ENCODE results near the gene HOXC4. TPM values are rescaled to one million over a fixed set of nuclear protein-coding genes. Genes with fewer than 3 reads are reported as not detected.

HOXC4 gene
- total RNA-seq, 2 experiments from 2014 or later, result 0.15 to 0.23 TPM

Other genes starting within 250 kb of the HOXC4 start
- gene HOXC13, start 115.0 kb upstream of the HOXC4 start, total RNA-seq, result not detected
- gene HOXC12, start 98.9 kb upstream of the HOXC4 start, total RNA-seq, result not detected
- not detected for gene HOXC11, start 80.7 kb upstream of the HOXC4 start, total RNA-seq
- not detected for gene HOTAIR, start 78.9 kb upstream of the HOXC4 start, total RNA-seq
- gene HOXC10, start 68.7 kb upstream of the HOXC4 start, total RNA-seq, result not detected
- gene HOXC9, start 53.7 kb upstream of the HOXC4 start, total RNA-seq, result not detected
- gene HOXC8, start 44.9 kb upstream of the HOXC4 start, total RNA-seq, result not detected
- gene HOXC6, start 25.4 kb upstream of the HOXC4 start, total RNA-seq, result not detected
- gene HOXC5, start 20.8 kb upstream of the HOXC4 start, total RNA-seq, result not detected
- gene SMUG1, start 135.2 kb downstream of the HOXC4 start, total RNA-seq, result 10 to 100 TPM; 25.7 to 27.9 TPM
- gene CBX5, start 226.3 kb downstream of the HOXC4 start, total RNA-seq, result 100 to 1,000 TPM; 103 to 106 TPM
- gene HNRNPA1, start 226.9 kb downstream of the HOXC4 start, total RNA-seq, result 1,000 to 10,000 TPM; 1,361 to 1,363 TPM
- gene NFE2, start 247.2 kb downstream of the HOXC4 start, total RNA-seq, result under 1 TPM in 1 of 2 experiments, not detected in 1; 0.20 TPM

All from activated CD4-positive, alpha-beta memory T cell treated with anti-CD3 and anti-CD28 coated beads, Interleukin-2, amount 10 ng/mL, durations not matched to agents 7 days and 5 days (primary cell).